G401.6 (cell line): ENCODE data around the gene XAGE5.
"Not testable (repeated sequence)": the region's sequence is repeated elsewhere in the genome, so short reads cannot be mapped to it uniquely, and the experiment has no call there.

Experiments used
- FAIRE-seq: peaks from 2 replicates; lab custom pipeline; 2012; peaks lifted over from hg19 to GRCh38; lab: Jason Lieb, UNC

XAGE5 gene

GRCh38 chrX:52811065-52811625 lies at the start of gene XAGE5:
XAGE5 (plus strand) TSS chrX:52811287; CDS start chrX:52812567, 1,280 bp downstream.
- FAIRE-seq: no peak

- not testable (repeated sequence) for FAIRE-seq
Measured at GRCh38 chrX:52765983-52766382, 45.1 kb upstream of the XAGE5 start.

- FAIRE-seq: not testable (repeated sequence)
Measured at GRCh38 chrX:52773504-52773903, 37.6 kb upstream of the XAGE5 start.

- not testable (repeated sequence) for FAIRE-seq
Measured at GRCh38 chrX:52797327-52797726, 13.8 kb upstream of the XAGE5 start, which contains the start of gene SPANXN5. SPANXN5 (minus strand) TSS chrX:52797427; CDS start chrX:52797348, 79 bp downstream.

- not testable (repeated sequence) for FAIRE-seq
Measured at GRCh38 chrX:52804876-52805275, 6.2 kb upstream of the XAGE5 start.

- no peak for FAIRE-seq
Measured at GRCh38 chrX:52819788-52820187, 8.7 kb downstream of the XAGE5 start.

- no peak for FAIRE-seq
Measured at GRCh38 chrX:52821079-52821760, 10.1 kb downstream of the XAGE5 start.

GRCh38 chrX:52824608-52825007 lies 13.5 kb downstream of the XAGE5 start:
- FAIRE-seq: no peak

GRCh38 chrX:52830551-52830950 lies 19.5 kb downstream of the XAGE5 start:
- no peak for FAIRE-seq

- FAIRE-seq: no peak
Measured at GRCh38 chrX:52839137-52839536, 28.1 kb downstream of the XAGE5 start.

GRCh38 chrX:52843619-52844018 lies 32.5 kb downstream of the XAGE5 start:
- not testable (repeated sequence) for FAIRE-seq

GRCh38 chrX:52852110-52852860 lies 41.2 kb downstream of the XAGE5 start:
- FAIRE-seq: no peak

- FAIRE-seq: not testable (repeated sequence)
Measured at GRCh38 chrX:52856991-52857525, 46.0 kb downstream of the XAGE5 start.

GRCh38 chrX:52865343-52865998 lies 54.4 kb downstream of the XAGE5 start:
- no peak for FAIRE-seq
